NCI-H226 (cell line): ENCODE measurements around the gene EPHA7.

Source experiments
- DNase-seq: peaks from one replicate; pipeline ENCODE4 v3.0.0-alpha.2; 2015

Gene EPHA7

DNA sequence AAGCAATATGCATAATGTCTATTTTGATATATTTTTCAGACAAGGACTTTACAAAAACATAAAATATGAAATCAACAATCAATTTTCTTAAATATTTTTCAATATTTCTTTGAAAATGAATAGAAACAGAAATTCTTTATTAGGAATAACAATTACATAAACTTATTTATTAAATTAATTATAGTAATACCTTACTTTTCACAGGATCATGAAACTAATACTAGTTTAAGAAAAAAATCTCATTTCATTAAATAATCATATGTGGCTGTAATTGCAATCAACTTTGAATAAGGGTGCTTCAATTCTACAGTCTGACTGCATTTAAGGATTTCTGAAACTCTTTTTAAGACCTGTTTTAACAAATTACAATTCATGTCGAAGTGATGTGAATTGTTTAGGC, 26.6 kb downstream of the EPHA7 start:
- DNase-seq: no peak

GRCh38 chr6:93391965-93392364, 27.4 kb downstream of the EPHA7 start:
- DNase-seq: no peak

DNA sequence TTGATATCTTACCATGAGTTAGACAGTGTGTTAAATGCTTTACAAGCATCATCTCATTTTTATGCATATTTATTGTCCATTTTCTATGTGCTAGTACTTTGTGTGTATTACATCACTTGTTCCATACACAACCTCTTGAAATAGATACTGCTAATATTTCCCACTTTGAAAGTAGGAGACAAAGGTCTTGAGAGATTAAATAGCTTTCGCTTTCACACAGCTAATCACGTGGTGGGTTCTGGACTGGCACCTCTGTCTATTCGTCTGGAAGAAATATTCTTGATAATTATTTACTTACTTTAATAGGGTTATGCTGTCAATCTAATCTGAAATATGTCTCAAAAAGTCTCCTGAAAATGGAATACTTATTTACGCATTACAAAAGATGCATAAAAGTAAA, 30.2 kb downstream of the EPHA7 start:
- DNase-seq: no peak

DNA sequence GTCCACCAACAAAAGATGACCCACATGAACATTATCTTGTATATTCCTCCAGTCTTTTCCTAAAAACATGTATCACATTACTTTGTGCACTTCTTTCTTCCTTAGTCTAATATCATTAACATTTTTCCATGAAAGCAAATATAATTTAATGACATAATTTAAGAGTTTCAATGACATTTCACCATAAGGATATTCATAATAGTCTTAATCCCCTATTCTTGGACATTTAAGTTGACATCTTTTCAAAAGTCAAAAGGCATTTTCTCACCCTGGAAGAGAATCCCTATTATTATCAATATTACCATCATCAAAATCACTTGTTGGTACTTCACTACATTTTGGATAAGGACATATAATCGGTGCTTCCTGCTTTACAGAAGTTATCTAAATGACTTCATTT, 31.3 kb downstream of the EPHA7 start:
- no peak for DNase-seq

DNA sequence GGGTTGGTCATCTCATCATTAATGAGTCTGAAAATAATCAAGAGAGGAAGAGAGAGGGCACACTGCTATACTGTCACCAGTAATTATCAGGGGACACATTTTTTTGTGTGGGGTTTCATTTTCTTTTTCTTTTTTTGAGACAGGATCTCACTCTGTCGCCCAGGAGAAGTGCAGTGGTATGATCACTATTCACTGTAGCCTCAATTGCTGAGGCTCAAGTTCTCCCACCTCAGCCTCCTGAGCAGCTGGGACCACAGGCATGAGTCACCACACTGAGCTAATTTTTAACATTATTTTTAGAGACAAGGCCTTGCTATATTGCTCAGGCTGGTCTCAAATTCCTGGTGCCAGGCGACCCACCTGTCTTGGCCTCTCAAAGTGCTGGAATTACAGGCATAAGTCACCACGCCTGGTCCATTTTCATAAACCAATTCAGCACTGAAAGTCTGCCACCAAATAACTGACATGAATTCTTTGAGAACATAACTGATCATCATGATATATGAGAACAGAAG, 43.3 kb downstream of the EPHA7 start:
- no peak for DNase-seq

- DNase-seq: no peak
These were observed 45.9 kb downstream of the EPHA7 start for GRCh38 chr6:93373445-93373844.

DNA sequence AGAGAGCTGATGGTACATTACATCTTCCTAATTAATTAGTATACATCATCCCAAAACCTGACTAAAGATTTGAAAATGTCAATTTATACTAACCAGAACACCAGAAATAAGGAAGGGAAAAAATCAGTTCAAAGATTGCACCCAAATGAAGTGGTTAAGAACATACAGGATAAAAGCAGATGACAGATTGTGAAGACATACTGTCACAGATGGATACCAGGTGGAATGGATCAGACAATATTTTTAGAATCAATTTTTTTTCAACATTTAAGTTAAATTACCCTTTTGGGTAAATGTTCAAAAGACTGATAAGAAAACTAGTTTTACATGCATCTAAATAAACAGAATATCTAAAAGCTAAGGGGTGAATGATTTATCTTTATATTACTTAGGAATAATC, 47.6 kb downstream of the EPHA7 start:
- no peak for DNase-seq

DNA sequence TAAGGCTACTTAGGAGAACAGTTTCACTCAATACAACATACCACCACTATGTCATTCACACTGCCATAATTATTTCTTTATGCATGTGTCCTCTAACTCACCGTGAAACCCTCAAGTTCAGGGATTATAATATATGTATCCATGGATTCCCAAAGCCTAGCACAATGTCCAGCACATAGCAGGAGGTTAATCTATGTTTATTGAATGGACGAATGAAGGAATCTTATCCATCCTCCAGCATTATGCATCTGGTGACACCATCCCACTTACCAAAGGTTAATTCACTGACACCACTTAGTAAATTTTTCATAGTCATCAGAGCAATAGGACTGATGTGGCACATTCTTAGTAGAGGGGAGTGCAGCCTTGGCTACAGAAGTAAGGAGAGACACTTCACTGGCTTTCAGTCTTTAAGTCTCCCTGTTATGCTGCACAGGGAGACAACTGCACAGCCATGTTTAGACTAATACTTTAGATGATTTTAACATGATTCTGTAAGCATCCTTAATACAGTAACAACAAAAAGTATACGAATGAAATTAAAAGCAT, 49.7 kb downstream of the EPHA7 start:
- no peak for DNase-seq

- no peak for DNase-seq
These were observed 52.9 kb downstream of the EPHA7 start for GRCh38 chr6:93366506-93366905.

DNA sequence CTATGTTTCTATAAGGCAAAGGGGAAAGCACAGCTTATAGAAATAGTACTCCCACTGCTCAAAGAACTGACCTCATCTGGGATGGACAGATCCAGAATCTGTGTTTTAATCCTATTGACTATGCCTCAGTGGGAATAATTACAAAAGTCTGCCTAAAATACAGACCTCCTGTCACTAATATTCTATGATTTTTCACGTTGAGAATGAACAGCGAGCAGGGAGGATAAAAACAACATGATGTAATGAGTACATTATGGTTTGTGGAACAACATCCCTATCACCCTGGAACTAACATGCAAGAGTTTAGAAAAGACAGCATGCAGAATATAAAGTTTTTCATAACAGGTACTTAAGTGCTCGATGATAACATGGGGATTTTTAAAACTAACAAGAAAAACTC, 53.9 kb downstream of the EPHA7 start:
- no peak for DNase-seq

DNA sequence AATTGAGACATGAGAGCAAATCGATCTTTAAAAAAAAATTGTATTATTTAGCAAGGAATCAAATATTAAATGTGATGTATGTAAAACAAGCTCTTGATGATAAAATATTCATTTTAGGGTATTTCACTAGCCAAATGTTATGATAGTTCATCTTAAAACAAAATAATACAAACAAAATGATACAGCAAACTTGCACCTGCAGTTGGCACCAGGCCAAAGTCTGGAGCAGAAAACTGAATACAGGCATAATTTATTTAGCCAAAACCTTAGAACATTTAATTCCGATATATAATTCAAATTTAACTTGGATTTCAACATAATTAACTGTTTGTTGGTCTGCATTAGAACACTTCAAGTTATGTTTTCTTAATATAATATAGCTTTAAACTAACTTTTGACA, 60.9 kb downstream of the EPHA7 start:
- no peak for DNase-seq

- DNase-seq: no peak
These were observed 66.8 kb downstream of the EPHA7 start for GRCh38 chr6:93352604-93353003.

DNA sequence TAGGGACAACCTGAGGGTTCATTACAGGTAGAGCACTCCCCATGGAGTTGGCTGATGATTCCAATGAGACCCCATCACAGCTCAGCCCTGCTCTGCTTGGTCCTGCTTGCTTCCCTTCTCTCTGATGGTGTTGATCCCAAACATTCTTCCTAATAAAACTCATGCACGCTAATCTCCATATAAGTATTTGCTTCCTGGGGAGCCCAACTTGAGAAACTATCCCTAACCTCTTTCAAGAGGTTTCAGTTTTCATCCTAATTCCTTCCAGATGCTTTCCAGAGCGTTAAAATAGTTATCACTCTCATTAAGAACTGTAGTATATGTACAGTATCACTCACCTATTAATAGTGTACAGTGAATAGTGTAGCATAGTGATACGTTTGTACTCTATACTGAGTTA, 68.1 kb downstream of the EPHA7 start:
- DNase-seq: no peak

DNA sequence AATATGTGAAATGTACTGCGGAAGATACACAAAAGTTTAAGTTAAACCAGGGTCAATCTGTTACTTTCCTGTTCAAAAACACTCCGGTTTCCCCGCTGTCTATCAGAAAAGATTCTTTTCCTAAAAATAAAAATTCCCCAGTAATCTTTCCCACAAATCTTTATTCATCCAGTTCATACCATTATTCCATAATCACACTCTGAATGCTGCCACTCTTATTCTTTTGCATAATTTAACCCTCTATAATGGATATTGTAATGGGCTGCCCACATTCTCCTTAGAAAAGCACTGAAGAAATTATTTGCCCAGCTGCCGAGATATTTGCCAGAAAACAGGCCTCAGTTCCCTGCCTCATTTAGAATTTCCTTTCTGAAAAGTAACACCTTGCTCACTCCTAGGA, 68.6 kb downstream of the EPHA7 start:
- no peak for DNase-seq

DNA sequence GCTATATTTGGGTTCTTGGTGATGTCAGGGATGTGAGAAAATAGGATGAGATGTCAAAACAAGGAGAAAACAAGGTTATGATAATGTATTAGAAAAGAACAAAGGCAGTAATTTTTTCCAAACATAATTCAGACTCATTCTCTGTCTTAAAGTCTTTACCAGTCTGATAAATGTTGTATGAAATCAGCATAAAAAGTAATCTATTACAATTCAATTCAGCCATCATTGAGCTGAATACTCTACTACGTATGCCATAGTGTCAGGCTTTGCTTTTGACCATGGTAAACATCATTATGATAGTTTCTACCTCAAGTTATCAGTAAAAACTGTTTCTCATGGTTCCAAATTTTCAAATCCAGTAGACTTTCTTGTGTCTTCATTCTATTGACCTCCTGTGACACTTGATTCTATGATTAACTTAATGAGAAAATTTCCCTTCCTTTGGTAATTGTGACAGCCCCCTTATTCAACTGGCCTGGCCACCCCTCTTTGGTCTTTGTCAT, 75.0 kb downstream of the EPHA7 start:
- DNase-seq: no peak

DNA sequence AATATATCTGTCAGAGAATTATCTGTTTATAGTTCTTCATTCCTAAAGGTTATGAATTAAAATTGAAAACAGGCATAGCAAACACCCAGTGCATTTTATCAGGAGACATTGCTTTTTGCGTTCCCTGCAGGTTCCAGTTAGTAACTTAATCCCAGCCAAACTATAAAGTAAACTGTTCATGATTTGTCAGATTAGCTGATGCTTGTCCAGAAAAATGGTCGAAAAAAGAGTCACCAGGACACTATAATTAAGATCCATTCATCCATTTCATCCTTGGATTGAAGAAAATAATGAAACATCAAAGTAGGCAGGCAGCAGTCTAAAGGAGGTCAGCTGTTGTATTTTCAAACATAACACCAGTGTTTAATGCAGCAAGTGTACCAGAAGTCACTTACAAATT, 75.9 kb downstream of the EPHA7 start:
- no peak for DNase-seq

GRCh38 chr6:93341900-93342613, 77.3 kb downstream of the EPHA7 start:
- DNase-seq: no peak

GRCh38 chr6:93337772-93338394, 81.5 kb downstream of the EPHA7 start:
- DNase-seq: no peak

DNA sequence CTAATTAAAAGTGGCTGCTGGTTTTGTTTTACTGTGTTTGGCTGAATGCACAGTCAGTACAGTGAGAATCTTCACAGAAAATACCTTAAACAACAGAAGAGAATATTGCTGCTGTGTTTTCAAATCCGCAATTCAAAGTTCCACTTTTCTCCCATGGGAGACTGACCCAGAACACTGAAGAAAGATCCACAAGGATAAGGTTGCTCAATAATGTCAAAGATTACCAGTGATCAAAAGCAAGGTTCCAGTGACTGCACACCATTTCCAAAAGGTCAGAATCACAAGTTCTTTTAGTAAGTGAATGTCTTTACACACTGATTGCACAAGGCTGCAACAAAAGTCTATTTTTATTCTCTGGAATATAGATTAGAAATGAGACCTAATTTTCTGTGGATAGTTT, 82.3 kb downstream of the EPHA7 start:
- DNase-seq: no peak

- no peak for DNase-seq
These were observed 89.9 kb downstream of the EPHA7 start for GRCh38 chr6:93329301-93330000.

GRCh38 chr6:93327857-93328256, 91.5 kb downstream of the EPHA7 start:
- DNase-seq: no peak

DNA sequence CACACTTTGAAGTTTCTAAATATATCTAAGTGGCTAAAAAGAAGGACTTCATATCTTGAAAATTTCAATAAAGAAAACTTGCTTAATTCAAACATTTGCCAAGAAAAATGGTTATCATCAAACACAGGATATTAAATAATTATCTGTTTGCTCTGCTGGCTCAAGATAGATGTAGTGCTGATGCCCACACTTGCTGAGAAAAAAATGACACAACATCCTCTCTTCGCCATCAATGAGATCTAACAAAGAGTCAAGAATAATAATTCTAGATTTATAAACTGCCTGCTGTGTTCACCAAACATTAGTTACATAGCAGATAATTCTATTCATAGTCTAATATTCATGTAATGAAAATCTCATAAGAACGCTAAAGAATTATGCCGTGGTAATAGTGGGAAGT, 93.6 kb downstream of the EPHA7 start:
- no peak for DNase-seq

- no peak for DNase-seq
These were observed 95.7 kb downstream of the EPHA7 start for GRCh38 chr6:93323630-93324029.

DNA sequence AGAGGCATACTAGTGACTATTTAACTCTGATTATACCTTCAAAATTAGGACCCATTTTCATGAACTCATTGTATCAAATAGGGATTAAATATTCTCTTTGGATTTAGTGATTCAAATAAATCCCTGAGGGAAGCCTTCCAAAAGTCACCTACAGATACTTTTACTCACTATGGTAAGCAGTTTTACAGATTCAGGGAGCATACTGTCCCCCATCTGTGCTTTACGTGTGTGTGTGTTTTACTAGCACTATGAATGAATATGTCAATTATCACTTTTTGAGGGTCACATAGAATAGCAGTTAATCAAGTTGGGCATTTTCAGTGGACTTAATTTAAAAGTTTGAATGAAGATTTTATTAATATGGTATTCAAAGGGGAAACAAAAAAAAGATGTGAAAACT, 96.7 kb downstream of the EPHA7 start:
- no peak for DNase-seq
